Measurements from ENCODE around the gene PDYN.

The PDYN gene

GRCh38 chr20:1965520-1966351 is 28.1 kb downstream of the PDYN start:
- H3K4me3 ChIP-seq (replicated peaks in 1 of 2; ENCODE audit: low read depth in 2 of 2, low read length in 2 of 2) = no peak overlapping the region
- DNase-seq (ENCODE audit: low read depth in 2 of 2) = peak; percentile 68 to 72
- peak; percentile 89 for TF ChIP-seq CTCF (IDR thresholded peaks at IDR 0.05; ENCODE audit: low read depth, low read length)

DNA sequence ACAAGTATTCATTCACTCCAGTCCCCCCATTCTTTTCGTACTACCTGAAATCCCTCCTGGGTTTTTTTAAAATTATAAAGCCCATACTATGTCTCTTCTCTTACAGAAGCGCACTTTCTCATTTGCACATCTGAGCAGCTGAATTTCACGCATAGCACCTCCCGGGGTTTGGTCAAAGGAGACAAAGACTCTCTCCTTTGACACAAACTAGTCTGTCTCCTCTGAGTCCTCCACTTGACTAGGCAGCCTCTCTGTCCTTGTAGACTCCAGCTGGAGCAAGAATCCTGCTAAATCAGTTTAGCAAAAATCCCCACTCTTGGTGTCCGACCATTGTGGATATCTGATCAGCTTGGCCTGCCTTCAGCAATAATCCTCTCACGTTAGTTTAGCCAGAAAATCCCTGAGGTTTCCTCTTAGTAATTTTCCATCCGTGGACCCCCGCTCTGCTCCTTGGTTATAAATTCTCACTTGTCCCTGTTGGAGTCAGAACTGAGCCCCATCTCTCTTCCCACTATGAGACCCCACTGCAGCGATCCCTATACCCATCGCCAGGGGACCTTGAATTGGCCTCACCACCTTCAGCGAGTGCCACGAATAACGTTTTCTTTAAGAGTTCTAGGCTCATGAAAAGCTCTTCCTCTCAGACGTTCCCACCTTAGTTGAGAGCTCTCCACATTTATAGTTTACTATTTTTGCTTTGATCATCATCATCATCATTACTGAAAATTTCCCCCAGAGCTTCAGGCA is 29.0 kb downstream of the PDYN start:
- H3K4me3 ChIP-seq (replicated peaks in 1 of 2; ENCODE audit: low read depth in 2 of 2, low read length in 2 of 2) = no peak overlapping the region
- DNase-seq (ENCODE audit: low read depth in 2 of 2) = no peak
- TF ChIP-seq CTCF (IDR thresholded peaks at IDR 0.05; ENCODE audit: low read depth, low read length) = peak; percentile 39

DNA sequence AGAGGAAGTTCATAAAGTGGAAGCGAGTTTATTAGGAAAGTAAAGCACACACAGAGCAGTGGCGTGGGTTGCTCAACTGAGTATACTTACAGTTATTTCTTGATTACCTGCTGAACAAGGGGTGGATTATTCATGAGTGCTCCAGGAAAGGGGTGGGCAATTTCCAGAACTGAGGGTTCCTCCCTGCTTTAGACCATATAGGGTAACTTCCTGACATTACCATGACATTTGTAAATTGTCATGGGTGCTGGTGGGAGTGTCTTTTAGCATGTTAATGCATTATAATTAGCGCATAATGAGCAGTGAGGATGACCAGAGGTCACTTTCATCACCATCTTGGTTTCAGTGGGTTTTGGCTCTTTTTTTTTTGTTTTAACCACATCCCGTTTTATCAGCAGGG is 29.8 kb downstream of the PDYN start:
- no peak overlapping the region for H3K4me3 ChIP-seq (replicated peaks in 1 of 2; ENCODE audit: low read depth in 2 of 2, low read length in 2 of 2)
- DNase-seq (ENCODE audit: low read depth in 2 of 2) = no peak
- no peak for TF ChIP-seq CTCF (IDR thresholded peaks at IDR 0.05; ENCODE audit: low read depth, low read length)

GRCh38 chr20:1961374-1961773 is 32.5 kb downstream of the PDYN start:
- H3K4me3 ChIP-seq (replicated peaks in 1 of 2; ENCODE audit: low read depth in 2 of 2, low read length in 2 of 2) = no peak overlapping the region
- TF ChIP-seq CTCF (IDR thresholded peaks at IDR 0.05; ENCODE audit: low read depth, low read length) = no peak
- no peak for DNase-seq (ENCODE audit: low read depth in 2 of 2)

DNA sequence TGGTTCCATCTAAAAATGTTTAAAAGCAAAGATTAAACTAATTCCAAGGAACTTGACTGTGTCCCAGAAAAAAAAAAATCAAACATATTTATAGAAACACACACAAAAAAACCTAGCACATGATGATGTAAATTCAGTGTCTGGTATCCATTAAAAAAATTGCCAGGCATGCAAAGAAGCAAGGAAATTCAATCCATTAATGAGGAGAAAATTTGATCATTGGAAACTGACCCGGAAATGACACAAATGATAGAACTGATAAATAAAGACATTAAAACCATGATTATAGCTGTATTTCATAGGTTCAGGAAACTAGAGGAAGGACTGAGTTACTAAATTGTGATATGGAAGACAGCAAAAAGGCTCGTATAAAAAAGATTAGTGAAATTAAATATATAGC is 34.7 kb downstream of the PDYN start:
- TF ChIP-seq CTCF (IDR thresholded peaks at IDR 0.05; ENCODE audit: low read depth, low read length) = no peak
- DNase-seq (ENCODE audit: low read depth in 2 of 2) = no peak
- H3K4me3 ChIP-seq (replicated peaks in 1 of 2; ENCODE audit: low read depth in 2 of 2, low read length in 2 of 2) = no peak overlapping the region

DNA sequence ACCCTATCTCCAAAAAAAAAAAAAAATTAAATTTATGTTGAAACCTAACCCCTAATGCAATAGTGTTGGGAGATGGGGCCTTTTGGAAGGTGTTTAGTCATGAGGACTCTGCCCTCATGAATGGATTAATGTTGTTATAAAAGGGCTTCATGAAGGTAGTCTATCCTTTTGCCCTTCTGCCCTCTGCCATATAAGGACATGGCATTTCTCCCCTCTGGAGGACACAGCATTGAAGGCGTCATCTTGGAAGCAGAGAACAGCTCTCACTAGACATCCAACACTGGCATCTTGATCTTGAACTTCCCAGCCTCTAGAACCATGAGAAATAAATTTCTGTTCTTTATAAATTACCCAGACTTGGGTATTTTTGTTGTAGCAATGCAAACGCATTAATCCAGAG is 35.4 kb downstream of the PDYN start:
- H3K4me3 ChIP-seq (replicated peaks in 1 of 2; ENCODE audit: low read depth in 2 of 2, low read length in 2 of 2) = no peak overlapping the region
- DNase-seq (ENCODE audit: low read depth in 2 of 2) = no peak
- TF ChIP-seq CTCF (IDR thresholded peaks at IDR 0.05; ENCODE audit: low read depth, low read length) = no peak
